GM20431 (cell line): Measurements from ENCODE around the gene CNPY1.

Experiments
- in situ Hi-C: fragments of 300-500 bp; cut with MseI, MboI; formaldehyde crosslinking; loops from one replicate; pipeline ENCODE4 v1.15.0; 2020; ENCODE audit warnings: low sequenced_read_pairs; ENCODE audit not compliant: unreplicated experiment

Gene CNPY1

GRCh38 chr7:155477476-155477875 is 68.9 kb downstream of the CNPY1 start:
- in situ Hi-C loops, result no loop called here

DNA sequence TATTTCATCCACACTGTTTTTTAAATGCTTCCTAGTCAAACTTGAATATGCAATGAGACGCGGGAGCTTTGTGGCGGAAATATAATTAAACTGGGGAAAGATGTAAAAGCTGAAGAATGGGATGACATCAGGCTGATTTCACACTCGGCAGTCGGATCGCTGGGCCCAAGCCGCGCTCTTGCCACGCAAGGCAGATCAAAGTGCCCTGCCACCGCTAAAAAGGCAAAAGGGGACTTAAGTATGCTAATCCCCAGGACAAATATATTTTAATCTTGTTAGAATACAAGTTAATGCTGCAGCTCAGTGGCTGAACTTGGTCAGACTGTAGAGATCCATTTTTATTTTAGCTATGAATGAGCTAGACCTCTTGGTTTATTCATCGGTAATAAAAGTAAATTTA is 74.6 kb downstream of the CNPY1 start:
- in situ Hi-C loops, result no loop called here

DNA sequence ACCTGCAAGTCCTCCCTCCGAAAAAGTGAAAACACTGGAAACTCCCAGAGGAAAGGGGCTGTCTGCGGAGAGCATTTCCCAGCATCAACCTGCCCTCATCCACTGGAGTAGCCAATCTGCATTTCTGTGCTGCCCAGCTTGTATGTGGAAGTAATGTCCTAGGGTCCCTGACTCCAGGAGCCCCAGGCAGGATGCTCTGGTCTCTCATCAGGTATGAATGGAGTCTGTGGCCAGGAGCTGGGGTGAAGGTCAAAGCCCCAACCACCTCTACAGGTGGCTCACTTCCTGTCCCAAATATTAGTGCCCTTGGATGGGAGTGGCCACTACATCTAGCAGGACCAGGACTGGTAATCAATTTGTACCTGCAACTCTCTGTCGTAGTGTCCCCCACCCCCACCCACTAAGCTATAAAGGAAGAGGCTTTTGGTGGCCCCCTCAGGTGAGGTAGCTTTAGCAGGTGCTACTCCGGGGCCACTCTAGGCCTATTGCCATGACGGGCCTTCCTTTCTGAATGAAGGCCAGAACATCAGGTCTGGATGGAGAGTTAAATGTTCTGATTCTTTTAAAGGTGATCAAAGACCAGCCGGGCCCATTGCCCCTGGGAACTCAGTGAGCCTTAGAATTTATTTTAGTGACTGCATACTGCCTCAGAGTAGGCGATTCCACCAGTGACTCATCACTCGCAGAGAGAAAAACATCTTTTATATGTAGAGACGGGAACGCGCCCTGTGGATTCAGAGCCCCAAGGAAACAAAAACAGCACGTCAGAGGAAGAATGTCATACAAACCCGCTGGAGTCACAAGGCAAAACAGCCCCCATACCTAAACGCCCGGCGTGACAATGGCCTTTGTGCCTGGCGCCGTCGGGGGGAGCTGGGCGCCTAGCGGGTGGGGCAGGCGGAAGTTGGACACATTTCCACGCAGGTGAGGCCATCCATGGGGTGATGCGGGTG is 75.4 kb downstream of the CNPY1 start:
- in situ Hi-C loops, result no loop called here

- in situ Hi-C loops, result no loop called here
Measured at GRCh38 chr7:155470186-155470487, 76.2 kb downstream of the CNPY1 start.

GRCh38 chr7:155469311-155470185 is 76.8 kb downstream of the CNPY1 start:
- in situ Hi-C loops, result no loop called here

- in situ Hi-C loops, result no loop called here
Measured at GRCh38 chr7:155468785-155469148, 77.6 kb downstream of the CNPY1 start.

DNA sequence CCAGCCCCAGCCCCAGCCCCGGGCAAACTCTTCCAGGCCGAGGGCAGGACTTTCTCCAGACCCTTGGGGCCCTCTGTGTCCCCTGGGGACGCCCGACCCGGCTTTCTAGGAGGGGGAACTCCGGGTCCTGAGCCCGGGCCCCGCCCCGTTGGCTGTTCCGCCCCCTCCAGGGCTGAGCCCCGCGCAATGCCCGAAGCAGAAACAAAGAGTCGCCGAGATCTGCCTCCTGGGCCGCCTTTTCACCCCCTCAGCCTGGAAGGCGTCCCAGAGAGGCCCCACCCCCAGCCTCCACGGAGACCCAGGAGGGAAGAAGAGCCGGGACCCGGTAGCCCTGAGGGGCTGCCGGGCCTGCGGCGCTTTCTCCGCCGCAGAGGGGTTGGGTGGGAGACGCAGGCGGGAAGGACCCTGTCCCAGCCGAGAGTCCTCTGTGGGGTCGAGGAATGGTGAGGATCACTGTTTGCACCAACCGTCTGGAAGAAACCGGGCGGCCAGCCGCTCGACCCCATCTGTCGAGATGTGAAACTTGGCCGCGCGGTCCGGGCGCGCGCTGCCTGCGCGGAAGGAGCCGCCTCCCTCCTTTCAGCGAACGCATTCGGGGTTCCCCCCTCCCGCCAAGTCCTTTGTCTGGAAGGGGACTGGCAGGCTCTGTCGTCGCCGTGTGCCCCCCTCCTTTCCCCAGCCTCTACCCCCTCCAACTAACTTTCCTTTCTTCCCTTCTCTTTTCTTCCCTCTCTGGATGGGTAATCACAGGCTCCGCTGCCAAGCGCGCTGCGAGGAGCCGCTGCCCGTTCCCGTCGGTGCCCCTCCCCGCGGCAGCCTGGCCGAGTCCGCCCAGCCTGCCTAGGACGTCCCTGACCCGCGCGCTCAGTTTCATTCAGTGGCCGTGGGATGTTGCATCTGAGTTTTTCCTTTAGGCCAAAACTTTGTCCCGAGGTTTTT is 78.2 kb downstream of the CNPY1 start:
- in situ Hi-C loops, result no loop called here

GRCh38 chr7:155466814-155467733 is 79.3 kb downstream of the CNPY1 start:
- in situ Hi-C loops, result no loop called here

DNA sequence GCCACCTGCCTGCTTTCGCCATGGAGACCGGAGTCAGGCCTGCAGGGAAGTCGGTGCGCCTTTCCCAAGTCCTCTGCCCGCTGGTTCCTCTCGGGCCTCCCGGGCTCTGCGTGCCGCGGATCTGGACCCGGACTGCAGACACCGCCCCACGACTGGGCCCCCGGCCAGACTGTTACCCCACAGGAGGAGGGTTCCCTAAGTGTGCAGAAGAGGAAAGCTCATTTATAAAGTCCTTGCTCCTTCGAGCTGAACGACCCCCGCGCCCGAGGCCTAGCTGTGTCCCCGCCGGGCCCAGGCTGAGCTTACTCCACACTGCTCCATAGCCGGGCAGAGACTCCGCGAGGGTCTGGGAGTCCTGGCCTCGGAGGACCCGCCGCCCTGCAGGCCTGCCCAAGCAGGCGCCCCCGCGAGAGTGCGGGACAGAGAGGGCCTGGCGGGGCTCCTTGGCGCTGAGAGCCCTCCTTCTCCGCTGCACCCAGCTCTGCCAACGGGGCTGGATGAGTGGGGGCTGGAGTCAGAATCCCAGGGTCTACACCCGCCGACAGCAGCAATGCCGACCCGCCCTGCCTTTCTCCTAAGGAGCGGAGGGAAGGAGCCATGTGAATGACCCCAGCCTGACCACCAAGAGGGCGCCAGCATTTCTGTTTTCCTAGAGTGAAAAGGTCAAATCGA is 80.1 kb downstream of the CNPY1 start:
- in situ Hi-C loops, result no loop called here

DNA sequence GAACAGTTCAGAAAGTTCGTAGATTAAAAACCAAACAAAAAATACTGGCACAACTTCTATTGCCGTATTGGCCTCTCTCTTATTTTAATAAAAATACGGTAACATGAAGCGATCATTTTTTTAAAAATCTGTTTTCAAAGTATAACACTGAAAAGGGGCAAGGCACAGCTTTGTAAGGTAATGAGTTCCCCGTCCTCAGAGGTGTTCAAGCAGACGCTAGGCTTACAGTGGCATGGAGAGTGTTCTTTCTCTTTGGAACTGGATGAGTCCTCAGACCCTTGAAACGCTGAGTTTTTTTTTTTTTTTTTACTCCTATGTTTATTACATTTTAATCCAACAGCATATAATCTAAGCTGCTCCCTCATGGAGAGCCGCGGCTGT is 80.6 kb downstream of the CNPY1 start:
- in situ Hi-C loops, result no loop called here

DNA sequence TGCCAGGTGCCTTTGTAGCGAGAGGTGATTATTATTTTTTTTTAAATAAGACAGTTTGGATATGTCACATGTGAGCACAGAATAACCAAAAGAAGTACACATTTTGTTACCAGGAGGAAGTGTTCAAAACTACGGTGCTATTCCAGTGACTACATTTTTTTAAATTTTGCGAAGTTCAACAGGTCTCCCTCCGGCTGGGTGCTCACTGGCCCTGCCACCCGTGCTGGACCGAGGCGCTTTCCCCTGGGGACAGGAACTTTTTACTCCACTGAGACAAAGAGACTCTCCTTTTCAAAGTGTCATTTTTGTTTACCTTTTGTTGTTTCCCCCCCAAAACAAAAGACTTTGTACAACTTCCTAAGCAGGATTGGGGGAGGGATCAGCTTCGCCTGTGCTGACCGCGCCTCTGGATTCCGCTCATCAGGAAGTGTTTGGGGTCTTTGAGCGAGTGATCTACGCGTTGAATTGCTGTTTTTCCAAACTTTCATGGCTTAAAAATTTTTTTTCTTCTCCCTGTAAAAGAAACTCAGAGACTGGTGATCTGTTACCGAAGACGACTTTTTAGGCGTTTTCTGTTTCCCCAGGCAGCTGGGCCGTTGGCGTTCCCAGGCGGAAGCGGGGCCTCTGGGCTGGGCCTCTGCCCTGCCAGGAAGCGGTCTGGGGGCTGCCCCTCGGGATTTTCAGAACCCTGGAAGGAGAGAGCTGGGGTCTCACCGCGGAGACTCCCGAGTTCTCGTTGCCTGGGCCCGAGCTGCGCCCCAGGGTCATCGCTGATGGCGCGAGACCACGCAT is 81.2 kb downstream of the CNPY1 start:
- in situ Hi-C loops, result no loop called here

- in situ Hi-C loops, result no loop called here
Measured at GRCh38 chr7:155464183-155464582, 82.2 kb downstream of the CNPY1 start.

DNA sequence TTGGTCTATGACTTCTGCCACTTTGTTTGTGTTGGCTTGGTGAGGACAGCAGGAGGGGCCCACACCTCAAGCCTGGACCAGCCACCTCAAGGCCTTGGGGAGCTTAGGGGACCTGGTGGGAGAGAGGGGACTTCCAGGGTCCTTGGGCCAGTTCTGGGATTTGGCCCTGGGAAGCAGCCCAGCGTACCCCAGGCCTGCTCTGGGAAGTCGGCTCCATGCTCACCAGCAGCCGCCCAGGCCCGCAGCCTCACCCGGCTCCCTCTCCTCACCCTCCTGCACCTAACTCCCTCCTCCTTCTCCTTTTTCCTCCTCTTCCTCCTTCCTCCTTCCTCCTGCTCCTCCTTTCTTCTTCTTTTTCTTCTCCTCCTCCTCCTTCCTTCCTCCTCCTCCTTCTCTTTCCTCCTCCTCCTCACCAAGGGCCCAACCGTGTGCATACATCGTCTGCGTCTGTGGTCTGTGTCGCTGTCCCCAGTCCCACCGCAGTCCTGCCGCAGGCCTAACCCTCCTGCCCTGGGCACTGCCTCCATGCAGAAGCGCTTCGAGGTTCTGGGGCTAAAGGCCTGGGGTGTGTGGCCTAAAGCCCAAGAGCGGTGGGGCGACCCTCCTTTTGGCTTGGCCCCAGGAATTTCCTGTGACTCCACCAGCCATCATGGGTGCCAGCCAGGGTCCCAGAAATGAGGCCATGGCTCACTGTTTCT is 83.1 kb downstream of the CNPY1 start:
- in situ Hi-C loops, result no loop called here

GRCh38 chr7:155462163-155462735 is 84.1 kb downstream of the CNPY1 start:
- in situ Hi-C loops, result no loop called here

DNA sequence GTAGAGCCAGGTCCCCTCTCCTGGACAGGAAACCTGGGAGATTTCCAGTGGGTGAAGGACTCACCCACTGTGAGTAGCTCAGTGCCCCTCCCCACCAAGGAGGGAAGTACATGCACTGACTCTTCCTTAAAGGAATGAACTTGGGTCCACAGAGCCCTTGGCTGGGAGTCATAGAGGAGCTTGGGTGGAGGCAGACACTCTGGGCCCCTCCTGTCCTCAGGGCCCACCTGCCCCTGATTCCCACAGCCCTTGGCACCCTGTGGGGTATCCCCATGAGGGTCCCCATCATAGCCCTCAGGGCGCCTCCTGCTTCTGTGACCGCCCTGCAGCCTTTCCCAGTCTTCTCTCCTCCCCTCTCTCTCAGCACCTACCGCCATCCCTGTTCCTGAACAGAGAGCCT is 84.7 kb downstream of the CNPY1 start:
- in situ Hi-C loops, result no loop called here

DNA sequence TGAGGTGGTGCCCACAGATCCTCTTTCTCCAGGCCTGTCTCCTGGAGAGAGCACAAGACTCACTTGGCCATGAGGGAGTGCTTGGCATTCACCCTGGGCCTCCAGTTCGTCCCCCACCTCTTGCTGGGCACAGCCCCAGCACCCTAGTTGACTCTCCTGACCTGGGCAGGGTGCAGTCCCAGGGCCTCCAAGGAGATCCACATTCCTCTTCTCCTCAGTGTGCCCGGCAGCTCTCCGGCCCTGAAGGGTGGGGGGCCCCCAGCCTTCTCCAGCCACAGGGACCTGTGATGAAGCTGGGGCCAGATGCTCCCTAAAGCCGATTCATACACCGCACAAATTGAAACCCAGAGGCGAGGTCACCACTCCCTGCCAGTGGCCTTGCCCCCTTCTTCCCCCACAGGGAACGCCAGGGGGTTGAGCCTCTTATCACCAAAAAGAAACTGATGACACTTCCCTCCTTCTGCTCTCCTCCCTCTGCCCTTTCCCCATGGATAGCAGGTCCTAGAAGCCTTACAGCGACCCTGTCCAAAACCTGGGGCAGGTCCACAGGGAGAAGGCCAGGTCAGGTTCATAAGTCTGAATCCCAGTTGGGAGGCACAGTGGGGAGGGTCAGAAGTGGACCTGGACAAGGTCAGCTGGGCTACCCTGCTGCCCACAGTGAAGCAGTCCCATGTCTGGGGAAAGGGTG is 85.3 kb downstream of the CNPY1 start:
- in situ Hi-C loops, result no loop called here
